Measurements from ENCODE around the gene SGCG.
"Not testable (repeated sequence)": the region's sequence is repeated elsewhere in the genome, so short reads cannot be mapped to it uniquely, and the experiment has no call there.

The SGCG gene, protein sequence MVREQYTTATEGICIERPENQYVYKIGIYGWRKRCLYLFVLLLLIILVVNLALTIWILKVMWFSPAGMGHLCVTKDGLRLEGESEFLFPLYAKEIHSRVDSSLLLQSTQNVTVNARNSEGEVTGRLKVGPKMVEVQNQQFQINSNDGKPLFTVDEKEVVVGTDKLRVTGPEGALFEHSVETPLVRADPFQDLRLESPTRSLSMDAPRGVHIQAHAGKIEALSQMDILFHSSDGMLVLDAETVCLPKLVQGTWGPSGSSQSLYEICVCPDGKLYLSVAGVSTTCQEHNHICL

DNA sequence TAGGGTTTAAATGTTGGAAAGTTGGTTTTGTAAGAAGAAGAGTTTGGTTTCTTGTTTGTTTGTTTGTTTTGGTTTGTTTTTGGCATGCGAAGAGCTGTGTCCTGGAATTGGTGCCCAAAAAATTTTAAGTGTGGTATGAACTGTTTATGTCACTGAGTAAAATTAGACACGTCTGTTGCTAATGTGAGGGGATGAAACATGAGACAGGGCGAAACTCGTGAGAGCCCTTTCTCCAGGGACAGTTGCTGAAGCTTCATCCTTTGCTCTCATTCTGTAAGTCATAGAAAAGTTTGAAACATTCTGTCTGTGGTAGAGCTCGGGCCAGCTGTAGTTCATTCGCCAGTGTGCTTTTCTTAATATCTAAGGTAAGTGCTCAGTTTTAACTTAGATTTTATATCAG, at the start of gene SGCG:
TSS of gene SGCG (plus strand) at position 269 of the 400 bp plus-strand sequence. CDS start 22,716 bp downstream, outside the sequence.
- DNase-seq (ENCODE audit: low spot score) = no peak

DNA sequence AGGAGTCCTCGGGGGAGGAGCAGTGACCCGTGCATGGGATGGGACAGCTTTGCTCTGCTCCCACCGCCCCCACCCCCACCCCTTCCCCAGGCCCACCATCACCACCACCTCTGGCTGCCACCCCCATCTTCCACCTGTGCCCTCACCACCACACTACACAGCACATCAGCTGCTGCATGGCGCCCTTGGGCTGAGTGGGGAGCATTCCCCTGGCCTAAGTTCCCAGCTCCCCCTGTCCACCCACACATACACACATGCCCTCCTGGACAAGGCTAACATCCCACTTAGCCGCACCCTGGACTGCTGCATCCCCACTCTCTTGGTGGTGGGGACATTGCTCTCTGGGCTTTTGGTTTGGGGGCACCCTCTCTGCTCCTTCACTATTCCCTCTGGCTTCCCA, 46.2 kb upstream of the SGCG start:
- no peak for DNase-seq (ENCODE audit: low spot score)

DNA sequence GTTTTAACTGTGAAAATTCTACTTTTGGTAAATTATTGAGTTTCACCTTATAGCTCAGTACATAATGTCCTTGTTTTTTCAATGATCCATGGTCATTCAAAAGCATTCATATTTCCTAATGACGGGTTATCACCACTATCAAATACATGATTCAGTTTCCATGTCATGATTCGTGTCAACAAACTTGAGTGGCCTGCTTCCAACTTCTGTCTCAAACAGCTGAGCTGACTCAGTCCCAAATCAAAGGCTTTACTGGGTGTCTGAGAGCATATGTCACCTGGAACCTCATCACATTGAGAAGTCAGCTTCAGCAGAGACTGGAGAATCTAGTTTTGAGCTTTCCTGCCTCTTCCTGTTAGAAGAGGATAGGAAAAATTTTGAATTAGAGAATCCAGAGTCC, 40.3 kb upstream of the SGCG start:
- no peak for DNase-seq (ENCODE audit: low spot score)

DNA sequence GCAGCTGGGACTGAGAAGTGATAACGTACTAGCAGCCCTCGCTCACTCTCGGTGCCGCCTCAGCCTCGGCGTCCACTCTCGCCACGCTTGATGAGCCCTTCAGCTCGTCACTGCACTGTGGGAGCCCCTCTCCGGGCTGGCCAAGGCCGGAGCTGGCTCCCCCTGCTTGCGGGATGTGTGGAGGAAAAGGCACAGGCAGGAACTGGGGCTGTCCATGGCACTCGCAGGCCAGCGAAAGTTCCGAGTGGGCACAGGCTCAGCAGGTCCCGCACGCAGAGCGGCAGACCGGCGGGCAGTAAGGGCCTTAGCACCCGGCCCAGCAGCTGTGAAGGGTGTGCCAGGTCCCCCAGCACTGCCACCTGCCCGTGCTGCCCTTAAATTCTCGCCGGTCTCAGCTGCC, 38.8 kb upstream of the SGCG start:
- no peak for DNase-seq (ENCODE audit: low spot score)

DNA sequence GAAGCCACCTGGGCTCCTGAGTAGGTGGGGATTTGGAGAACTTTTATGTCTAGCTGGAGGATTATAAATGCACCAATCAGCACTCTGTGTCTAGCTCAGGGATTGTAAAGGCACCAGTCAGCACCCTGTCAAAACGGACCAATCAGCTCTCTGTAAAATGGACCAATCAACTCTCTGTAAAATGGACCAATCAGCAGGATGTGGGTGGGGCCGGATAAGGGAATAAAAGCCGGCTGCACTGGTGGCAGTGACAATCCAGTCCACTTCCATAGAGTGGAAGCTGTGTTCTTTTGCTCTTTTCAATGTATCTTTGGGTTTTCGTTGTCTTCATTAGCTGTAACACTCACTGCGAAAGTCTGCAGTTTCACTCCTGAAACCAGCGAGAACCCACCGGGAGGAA, 38.2 kb upstream of the SGCG start:
- not testable (repeated sequence) for DNase-seq (ENCODE audit: low spot score)

DNA sequence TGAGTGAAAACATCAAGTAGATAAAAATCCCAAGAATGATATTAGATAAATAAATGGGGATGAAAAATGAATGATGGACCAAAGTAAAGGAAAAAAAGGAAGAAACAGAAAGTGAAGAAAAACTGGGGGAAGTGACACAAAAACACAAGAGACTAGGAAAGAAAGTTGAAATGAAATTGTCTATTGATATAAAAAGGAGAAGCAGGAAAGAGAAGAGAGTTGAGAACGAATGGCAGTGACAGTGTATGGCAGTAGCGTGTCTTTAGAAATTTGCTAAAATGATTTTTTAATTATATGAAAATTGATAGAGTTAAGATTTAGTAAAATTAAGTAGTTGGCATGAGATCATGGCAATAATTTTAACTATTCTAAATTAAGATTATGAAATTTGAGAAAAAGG, 36.3 kb upstream of the SGCG start:
- DNase-seq (ENCODE audit: low spot score) = no peak

DNA sequence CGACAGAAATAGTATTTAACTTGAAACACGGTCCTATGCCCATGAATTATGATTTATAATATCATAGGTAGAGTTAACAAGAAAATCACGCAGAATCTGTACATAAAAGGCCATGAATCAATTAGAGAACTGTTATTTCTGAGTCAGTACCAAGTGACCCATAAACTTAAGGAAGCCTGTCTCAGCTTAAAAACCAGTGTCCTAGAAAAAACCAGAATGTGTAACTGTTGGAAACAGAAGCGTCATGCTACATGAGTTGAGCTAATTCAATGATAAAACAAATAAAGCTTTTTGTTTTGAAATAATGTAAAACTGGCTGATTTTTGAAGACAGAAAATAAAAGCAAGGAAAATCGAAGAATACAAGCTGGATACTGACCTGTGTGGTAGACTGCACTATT, 34.8 kb upstream of the SGCG start:
- DNase-seq (ENCODE audit: low spot score) = no peak

DNA sequence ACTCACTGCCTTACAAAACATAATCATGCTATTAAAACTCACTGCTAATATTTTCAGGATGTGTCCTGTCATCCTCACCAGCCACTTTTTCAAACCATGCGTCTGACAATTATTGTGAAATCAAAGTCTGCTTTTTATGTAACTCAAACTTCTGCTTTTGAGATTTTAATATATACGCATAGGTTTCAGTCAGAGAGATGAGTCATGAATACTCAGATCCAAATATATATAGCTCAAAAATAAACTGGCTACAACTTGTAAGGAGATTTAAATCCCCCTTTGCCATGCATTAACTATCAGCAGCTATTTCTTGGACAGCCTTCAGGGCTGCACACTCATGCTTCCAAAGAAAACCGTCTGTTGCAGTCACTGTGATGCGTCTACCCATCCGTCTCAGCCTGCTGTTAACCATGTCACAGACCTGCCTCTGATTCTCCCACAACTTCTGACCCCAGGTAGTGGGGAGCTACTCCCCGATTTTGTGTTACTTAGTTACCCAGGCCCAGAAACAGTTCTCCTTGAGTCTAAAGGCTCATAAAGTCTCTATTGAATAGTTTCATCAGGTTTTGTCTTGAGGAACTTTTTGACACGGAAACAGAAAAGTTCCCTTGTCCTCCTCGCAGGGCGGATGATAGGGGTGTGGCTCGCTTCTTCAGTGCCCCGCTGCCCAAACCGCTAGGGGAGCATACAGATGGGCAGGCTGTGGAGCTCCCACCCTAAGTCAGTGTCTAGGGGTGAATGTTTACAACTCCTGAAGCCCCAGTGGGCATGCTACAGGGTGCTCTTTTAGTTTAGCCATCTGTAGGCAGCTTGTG, 33.8 kb upstream of the SGCG start:
- no peak for DNase-seq (ENCODE audit: low spot score)

DNA sequence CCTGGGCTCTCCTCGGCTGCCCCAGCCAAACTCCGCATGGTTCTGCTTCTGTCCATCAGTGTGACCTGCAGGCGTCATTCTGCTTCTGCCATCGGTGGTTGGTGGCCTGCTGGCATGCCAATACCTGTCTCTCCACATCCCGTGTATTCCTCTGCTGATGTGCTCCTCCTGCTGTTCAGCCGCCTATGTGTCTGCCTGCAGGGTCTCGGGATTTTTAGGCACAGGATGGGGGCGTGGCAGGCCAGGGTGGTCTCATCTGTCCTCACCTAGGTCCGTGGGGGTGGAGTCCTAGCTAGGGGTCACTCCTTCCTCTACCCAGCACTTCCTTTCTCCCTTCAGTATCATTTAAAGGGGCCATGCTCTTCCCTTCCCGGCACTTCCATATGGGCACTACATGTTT, 33.0 kb upstream of the SGCG start:
- DNase-seq (ENCODE audit: low spot score) = no peak

DNA sequence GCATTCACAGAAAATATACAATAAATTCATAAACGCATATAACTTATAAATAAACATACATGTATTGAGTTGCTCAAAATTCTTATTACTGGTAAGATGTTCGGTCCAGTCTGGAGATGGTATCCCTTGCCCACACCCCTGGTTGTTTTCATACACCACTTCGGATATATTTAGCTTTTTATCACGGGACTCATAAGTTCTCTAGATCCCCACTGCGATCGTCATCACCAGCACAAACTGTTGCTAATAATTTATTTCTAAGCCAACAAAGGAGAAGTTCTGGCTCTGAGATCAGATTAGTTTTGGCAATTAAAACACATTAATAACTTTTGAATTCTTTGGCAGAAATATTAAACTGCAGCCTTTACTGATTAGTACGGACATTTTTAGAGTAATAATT, 23.0 kb upstream of the SGCG start:
- no peak for DNase-seq (ENCODE audit: low spot score)

DNA sequence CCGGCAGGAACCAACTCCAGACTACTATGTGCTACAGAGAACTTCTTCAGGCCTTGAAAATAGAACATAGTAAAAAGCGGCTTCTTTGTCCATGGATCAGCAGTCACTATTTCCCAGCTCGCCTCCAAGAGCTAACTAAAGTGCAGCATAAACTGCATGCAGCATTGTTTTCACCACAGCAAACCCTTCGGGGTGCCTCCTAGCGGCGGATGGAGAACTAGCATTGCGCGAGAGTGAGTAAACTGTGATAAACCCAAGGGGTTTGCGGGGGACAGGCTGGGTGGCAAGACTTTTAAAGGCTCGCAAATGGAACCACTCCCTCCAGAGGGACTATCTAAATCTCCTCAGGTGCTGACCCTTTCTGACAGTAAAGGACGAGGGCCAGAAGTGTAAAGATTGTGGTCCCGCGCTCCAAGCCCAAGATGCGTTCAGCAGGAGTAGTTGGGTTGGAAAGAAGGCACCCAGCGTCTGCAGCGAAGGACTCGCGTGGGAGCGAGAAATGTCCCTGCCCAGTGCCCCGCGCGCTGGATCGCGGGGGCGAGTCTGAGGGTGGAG, 21.5 kb upstream of the SGCG start:
- peak; percentile 4 for DNase-seq (ENCODE audit: low spot score)

DNA sequence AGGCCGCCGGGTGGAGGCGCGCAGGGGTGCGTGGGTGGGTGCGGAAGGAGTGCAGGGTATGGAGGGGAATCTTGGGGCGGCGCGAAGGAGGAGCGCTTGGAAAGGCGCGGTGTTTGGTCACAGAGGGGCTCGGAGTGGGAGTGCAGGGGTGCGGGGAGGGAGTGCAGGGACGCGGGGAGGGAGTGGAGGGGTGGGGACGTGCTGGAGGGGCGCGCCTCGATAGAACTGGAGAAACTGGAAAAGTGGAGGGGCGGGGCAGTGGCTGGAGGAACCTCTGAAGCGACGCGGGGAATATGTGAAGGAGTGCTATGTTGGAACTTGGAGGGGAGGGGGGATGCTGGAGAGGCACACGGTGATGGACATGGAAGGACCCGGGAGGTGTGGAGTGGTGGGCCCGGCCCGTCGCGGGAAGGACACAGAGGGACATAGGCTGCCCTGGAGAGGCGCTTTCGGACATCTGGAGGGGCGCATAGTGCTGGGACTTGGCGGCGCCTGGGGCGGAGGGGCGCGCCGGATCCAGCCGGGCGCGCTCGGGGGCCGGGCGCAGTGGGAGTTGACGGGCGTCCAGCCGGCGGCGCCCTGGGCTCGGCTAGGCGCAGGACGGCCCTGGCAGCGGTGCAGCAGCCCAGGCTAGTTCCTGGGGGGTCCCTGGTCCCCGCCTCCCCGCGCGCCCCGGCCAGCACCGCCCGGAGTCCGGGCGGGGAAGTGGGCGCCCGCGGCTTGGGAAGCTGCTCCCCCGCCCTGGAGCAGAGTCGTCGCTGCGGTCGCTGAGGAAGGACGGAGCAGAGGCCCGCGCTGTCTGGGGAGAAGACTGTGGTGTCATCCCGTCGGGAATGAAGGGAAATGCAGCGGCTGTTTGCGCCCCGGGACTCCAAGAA, 20.8 kb upstream of the SGCG start:
- no peak for DNase-seq (ENCODE audit: low spot score)

DNA sequence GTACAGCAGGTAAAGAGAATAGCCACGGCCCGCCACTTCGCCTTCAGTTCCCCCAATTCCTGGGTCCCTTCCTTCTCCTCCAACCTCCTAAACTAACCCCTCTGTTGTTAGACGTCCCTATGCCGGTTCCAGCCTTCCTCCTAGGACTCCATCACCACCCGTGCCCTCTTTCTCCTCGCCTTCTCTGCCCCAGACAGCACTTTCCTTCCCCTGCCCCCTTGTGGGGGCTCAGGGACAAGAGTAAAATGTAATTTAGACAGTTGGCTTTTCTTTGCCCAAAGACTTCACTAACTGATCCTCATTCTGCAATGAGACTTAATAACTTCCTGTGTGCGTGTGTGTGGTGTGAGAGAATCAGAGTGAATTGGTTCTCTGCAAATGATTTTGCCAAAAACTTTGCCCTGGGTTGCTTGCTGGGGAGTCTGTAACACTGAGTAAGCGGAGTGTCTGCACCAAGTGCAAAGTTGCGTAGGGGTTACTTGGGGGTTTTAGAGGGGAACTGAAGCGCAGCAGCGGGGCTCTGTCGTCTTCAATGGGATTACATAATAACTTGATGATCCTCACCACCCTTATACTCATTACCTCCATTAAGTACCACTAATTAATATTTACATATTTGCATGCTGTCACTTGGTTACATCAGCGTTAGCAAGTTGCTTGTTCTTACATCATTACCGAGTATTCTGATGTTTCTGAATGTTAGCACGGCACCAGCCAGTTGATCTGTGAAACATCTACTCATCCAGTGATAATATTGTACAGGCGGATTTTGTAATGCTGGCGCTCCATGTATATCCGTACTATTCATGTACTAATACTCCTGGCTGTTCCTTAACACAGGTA, 19.9 kb upstream of the SGCG start:
- DNase-seq (ENCODE audit: low spot score) = no peak

DNA sequence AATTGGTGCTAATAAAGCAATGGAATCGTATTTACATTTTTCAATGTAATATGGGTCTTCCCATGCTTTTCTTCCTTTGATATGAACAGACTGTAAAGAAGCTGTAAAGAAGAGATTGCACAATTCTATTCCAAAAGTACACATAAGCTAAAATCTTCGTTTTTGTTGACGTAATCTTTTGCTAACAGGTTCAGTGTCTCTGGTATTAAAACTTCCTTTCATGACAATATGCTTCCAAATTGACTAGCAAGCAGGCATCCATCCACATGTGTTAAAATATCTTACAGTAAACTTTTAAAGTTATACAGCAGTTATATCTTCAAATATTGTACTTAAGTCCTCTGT, 19.3 kb upstream of the SGCG start:
- no peak for DNase-seq (ENCODE audit: low spot score)

DNA sequence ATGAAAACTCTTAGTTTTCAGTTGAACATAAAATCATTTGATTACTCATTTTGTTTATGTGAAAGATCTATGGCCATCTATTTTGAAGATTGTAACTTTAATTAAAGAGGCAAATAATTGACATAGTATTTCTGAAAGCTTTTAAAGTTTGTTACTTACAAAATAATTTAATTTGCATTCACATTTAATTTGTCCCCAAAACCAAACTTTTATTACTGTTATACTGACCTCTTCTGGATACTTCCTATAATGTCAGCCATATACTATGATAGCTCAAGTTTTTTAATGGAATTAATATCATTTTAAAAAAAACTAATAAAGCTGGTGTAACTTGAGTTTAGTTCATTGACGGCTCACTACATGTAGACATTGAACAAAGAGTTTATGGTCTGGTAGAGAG, 4.9 kb upstream of the SGCG start:
- DNase-seq (ENCODE audit: low spot score) = no peak

DNA sequence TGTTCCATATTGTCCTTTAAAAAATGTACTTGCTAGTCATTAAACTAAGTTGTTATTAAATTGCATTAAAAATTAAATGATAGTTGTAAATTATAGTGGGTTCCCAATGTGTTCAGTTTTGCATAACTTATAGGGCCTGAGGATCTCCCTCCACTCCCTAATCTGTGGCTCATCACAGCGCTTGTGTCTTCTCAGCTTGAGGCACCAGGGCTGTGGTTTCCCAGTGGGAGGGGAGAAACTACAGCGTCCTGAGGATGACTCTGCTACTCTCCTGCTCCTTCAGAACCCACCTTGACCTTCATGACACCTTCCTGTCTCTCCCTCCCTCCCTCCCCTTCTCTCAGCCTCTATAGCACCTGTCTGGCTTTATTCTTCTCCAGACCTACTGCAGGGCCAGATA, 1.4 kb downstream of the SGCG start:
- DNase-seq (ENCODE audit: low spot score) = no peak

DNA sequence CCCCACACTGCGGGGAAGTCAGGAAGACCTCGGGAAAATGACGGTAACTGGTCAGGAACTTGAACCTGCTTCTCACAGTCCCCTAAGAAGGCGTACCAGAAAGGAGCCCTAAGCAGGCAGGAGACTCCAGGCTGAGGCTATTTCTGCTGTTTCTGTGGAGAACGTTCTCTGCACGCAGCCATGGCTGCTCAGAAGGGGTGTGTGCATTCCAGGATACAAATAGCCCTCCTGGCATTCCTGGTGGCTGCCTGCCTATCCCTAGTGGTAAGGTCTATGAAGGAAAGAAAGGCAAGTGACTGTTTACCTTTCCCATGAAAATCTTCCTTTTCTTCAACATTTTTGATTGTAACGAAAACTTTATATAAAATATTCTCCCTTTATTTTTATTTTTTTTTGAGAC, 2.5 kb downstream of the SGCG start:
- DNase-seq (ENCODE audit: low spot score) = no peak

DNA sequence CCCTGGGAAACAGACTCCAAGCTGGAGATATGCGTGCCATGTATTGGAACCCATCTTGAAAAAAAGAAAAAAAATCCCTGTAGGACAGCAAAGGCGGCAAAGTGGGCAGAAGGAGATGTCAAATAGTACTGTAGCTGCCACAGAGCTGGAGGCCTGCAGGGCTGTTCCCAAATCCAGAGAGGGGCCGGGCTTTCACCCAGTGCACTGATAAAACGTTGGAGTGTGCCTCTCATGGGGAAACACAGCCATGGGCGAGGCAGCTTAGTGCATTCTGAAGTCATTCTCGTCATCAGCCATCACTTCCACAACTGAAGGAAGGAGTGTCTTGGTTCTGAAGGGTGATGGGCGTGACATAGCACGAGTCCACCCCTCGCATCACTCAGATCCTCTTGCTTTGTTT, 4.8 kb downstream of the SGCG start:
- DNase-seq (ENCODE audit: low spot score) = no peak

DNA sequence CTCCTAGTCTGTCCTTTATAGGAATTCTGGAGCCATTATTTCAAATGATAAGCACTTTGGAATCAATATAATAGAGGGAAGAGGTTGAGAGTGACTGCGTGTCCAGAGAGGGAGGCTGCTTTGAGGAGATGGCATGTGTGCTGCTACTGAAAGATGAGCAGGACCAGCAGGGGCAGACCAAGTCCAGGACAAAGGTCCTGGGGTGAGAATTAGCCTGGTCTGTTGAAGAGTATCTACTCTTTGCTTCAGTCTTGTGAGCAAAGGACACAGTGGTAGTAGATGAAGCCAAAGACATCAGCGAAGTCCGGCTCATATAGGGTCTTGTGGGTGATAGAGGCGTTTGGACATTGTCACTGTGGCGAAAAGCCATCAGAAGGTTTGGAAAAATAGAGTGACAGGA, 21.1 kb downstream of the SGCG start:
- no peak for DNase-seq (ENCODE audit: low spot score)

DNA sequence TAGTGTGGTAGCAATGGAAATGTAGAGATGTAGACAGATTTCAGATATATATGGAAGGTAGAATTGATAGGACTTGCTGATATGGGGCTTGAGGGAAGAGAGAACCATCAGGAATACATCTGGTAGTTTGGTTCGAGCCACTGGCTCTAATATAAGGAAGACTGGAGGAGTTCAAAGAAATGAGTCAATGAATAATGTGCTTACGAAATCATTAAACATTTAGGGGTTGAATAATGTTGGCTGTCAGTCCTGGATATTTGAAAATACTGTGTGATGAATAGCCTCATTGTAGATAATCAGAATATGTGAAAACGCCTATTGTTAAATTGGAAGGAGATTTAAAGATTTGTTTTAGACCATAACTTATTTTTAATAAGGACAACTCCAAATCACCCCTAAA, 21.6 kb downstream of the SGCG start:
- no peak for DNase-seq (ENCODE audit: low spot score)

DNA sequence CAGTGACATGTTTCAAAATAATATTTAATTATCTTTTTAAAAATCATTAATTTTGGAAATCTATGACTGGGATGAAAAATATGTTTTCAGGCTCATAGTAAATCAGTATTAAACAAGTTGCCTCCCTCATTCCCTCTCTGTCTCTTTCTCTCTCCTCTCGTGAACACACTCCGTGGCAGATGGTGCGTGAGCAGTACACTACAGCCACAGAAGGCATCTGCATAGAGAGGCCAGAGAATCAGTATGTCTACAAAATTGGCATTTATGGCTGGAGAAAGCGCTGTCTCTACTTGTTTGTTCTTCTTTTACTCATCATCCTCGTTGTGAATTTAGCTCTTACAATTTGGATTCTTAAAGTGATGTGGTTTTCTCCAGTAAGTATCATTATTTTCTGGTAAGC, 22.7 kb downstream of the SGCG start:
- no peak for DNase-seq (ENCODE audit: low spot score)

DNA sequence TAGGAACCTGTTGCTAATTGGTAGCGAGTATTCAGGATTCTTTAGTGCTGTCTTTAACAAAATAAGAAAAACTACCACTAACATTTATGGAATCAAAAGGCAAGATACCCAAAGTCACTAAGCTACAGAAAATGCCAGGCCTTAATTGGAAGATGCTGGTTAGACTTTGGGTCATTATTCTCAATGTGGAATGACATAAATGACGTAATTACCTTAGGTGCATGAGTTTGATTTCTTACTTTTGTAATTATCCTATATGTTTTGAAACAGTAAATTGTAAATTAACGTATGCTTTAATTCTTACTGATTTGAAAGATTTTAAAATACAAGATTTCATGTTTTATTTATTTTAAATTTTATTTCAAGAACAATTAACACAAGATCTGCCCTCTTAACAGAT, 25.0 kb downstream of the SGCG start:
- no peak for DNase-seq (ENCODE audit: low spot score)
